Measurements from ENCODE around the gene CHRNB1.

Gene CHRNB1

DNA sequence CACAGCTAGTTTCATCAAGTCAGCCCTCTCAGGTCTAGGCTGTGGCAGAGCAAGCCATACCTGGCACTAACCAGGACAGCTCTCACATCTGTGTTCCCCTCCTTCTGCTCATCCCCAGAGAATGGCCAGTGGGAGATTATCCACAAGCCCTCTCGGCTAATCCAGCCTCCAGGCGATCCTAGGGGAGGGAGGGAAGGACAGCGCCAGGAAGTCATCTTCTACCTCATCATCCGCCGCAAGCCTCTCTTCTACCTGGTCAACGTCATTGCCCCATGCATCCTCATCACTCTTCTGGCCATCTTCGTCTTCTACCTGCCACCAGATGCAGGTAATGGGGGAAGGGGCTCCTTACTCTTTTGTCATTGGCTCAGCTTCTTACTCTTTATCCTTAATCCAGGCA is 3.6 kb downstream of the CHRNB1 start:
- TF ChIP-seq, protein P1, sequence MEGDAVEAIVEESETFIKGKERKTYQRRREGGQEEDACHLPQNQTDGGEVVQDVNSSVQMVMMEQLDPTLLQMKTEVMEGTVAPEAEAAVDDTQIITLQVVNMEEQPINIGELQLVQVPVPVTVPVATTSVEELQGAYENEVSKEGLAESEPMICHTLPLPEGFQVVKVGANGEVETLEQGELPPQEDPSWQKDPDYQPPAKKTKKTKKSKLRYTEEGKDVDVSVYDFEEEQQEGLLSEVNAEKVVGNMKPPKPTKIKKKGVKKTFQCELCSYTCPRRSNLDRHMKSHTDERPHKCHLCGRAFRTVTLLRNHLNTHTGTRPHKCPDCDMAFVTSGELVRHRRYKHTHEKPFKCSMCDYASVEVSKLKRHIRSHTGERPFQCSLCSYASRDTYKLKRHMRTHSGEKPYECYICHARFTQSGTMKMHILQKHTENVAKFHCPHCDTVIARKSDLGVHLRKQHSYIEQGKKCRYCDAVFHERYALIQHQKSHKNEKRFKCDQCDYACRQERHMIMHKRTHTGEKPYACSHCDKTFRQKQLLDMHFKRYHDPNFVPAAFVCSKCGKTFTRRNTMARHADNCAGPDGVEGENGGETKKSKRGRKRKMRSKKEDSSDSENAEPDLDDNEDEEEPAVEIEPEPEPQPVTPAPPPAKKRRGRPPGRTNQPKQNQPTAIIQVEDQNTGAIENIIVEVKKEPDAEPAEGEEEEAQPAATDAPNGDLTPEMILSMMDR (conservative IDR thresholded peaks at IDR 0.05), result no peak

DNA sequence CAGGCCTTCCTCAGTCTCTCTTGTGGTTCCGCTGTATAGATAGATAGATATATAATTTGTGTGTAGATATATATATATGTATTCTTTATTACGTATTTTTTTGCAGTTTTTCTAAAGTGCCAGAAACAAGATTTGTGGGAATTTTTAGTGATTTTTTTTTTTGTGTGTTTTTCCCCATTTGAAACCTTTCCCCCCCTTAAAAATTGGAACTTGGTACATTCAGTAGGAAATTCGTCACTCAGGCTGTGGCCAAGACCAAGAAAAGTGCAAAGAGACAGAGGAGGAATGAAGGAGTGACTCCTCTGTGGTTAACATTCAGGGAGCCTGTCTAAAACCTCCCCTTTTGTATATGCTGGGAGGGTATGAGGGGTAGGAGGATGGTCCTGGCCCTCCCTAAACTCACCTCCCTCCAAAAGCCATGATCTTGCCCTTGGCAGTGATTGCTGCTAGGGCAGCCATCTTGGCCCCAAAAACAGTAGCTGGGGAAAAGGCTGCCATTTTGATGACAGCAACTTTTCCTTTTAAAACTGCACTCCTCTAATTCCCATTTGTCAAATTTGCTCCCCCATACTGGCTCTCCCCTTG is 15.2 kb downstream of the CHRNB1 start:
- TF ChIP-seq, protein P1 (conservative IDR thresholded peaks at IDR 0.05), result no peak
- H3K27ac ChIP-seq, result no peak overlapping the region

More for the DNA sequence above, 3.6 kb downstream of the CHRNB1 start:
- H3K27ac ChIP-seq, result no peak overlapping the region

DNA sequence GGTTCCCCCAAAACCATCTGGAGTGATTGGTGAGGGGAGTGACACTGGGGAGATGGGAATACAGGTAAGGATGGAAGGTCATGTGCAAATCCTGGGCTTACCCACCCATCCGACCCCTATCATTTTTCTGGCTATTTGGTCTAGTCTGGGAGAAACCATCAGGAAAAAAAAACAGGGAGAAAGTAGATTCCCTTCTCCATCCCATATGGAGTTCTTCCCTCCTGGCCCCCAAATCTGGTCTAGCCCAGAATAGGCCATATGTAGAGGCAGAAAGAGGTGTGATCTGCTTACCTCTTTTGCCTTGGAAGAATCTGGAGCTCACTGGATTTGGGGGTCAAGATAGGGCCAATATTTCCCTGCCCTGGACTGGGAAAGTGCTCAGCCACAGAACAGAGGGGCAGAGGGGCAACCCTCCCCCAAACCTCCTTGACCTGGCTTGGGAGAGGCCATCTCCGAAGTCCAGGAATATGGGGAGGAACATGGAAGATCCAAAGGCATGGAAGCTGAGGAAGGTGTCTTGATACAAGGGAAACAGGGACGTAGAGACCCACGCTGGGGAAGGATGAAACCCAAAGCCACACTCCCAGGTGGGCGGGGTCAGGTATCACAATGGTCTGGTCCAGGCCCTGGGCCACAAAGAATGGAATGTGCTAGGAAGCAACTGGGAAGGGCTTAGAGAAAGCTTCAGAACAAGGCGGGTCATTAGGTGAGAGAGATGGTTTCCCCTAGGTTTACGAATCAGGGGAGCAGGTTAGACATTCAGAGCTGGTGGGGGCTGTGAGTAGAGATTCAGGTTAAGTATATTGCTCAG is 16.2 kb downstream of the CHRNB1 start:
- TF ChIP-seq, protein P1 (conservative IDR thresholded peaks at IDR 0.05), result no peak
- H3K27ac ChIP-seq, result no peak overlapping the region

DNA sequence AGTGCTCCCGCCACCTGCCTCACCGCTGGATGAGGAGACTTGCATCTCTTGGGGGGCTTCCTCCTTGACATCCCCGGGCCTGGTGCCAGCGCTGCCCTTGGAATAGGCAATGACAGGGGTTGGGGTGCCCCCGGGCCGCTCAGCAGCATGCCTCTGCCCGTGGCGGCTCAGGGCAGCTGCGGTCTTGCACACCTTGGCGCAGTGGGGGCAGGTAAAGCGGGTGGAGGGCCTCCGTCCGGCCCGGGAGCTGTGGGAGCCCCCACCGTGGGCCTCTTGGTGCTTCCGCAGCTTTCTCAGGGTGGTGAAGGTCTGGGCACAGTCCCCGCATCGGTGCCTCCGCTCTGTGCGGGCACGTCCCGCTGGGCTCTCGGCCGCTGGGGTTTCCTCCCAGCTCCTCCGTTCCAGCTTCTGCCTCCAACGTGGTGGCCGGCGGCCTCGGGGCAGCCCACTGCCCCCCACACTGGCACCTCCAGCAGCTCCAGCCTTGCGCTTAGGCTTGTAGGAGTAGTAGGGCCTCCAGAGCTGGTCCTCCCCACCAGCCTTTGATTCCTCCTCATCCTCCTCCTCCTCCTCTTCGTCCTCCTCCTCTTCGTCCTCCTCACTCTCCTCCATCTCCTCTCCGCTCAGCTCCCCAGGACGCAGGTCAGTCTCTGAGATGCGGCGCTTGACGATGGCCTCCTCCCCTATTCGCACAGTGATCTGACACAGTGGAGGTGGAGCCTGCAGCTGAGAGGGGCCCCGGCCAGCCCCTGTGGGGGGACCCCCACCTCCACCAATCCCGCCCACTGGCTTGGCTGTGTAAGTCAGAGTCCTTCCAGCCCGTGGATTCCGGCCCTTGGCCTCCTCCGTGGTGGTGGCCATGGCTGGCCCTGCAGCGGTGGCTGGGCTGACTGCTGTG is 17.9 kb downstream of the CHRNB1 start:
- TF ChIP-seq, protein P1 (conservative IDR thresholded peaks at IDR 0.05), result no peak
- no peak overlapping the region for H3K27ac ChIP-seq

DNA sequence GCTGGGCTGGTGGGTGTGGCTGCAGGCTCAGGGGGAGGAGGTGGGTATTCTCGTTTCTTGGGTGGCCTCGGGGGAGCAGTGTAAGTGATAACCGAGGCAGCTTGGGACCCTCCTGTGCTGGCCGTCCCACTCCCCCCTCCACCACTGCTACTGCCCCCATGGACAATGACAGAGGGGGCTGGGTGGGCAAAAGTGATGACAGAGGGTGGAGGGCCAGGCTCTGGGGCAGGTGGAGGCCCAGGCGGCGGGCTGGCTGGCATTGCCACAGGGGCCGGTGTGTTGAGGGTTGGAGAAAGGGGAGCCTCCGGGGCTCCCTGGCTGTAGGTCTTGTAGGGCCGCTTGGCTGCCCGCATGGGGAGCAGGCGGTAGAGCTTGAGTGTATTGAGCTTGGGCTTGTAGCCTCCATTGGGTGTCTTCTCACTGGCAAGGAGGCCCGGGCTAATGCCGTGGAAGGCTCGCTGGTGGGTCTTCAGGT is 18.5 kb downstream of the CHRNB1 start:
- TF ChIP-seq, protein P1 (conservative IDR thresholded peaks at IDR 0.05), result no peak
- no peak overlapping the region for H3K27ac ChIP-seq

DNA sequence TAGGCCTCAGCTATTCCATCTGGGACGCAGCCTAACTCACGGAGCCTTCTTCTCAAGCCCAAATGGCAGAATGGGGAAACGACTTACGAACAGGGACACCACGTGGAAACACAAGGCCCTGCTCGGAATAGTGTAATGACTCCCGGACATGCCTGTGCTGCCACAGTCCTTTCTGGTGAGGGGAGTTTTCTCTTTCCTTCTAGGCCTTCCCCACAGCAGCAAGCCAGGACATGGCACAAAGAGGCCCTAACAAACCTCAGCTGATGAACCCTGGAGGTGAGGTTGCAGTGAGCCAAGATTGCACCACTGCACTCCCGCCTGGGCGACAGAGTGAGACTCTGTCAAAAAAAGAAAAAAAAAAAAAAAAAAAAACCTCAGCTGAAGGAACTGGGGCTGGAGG is 19.2 kb downstream of the CHRNB1 start:
- TF ChIP-seq, protein P1 (conservative IDR thresholded peaks at IDR 0.05), result no peak
- H3K27ac ChIP-seq, result no peak overlapping the region
